HG03520 (cell line): Measurements from ENCODE around the gene KRTAP5-3.
"Not testable (repeated sequence)": the region's sequence is repeated elsewhere in the genome, so short reads cannot be mapped to it uniquely, and the experiment has no call there.

Experiments
- ATAC-seq: cut with Tn5 transposase; IDR thresholded peaks from one replicate; pipeline ENCODE4 v1.9.1; 2021; ENCODE audit warnings: mild to moderate bottlenecking, moderate library complexity; ENCODE audit not compliant: unreplicated experiment

The KRTAP5-3 gene

DNA sequence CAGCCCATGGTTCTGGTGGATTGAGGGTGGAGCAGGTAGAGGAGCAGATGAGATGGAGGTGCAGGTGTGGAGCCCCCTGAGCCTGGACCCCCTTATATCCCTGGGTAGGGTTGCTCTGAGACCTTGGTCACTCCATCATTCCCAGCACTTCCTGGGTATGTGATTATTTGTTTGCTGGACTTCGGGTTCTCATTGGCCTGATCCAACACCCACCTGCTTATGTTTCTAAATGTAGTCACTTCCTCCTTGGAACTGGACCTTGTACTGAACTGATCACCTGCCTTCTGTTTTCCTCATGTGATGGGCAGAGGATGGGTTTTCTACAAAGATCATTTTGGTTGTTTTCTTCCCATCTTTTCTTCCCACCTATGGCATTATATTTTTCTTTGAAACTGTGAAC lies 13.8 kb upstream of the KRTAP5-3 start, which contains the start of gene KRTAP5-4:
Gene KRTAP5-4, minus strand, starts transcription at position 53 of the 400 bp plus-strand sequence. Its CDS starts 45 bp downstream, at position 8.
- no peak for ATAC-seq

DNA sequence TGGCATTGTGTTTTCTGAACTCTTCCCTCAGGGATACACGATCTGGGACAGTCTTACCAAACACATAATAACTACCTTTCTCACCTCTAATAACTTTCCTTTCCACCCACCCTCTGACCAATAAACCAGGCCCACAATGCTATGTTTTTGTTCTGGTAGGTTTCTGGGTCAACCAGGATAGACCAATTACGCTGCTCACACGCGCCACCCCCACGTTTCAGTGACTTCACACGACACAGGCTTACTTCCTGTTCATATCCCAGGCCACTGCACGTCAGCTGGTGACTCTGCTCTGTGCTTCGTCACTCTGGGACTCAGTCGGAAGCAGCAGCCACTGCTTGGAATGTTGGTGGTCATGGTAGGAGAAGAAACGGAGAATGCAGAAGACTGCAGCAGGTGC lies 11.2 kb upstream of the KRTAP5-3 start:
- no peak for ATAC-seq

DNA sequence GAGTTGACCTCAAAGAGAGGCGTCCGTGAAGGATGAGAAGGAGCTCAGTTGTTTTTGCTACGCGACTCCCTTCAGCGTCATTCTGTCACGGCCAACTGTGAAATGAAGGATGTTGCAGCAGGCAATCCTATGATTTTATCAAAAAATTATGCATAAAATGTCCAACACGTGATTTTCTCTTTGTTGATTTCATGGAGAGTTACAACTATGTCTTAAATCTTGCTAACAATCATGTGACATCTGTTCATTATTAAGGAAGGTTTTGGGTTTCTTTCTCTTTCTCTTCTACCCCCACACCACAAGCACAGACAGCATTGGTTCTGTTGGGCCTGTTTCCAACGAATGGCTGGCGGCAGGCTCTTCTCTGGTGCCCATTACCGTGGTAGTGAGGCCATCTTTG lies 10.0 kb upstream of the KRTAP5-3 start:
- ATAC-seq = no peak

DNA sequence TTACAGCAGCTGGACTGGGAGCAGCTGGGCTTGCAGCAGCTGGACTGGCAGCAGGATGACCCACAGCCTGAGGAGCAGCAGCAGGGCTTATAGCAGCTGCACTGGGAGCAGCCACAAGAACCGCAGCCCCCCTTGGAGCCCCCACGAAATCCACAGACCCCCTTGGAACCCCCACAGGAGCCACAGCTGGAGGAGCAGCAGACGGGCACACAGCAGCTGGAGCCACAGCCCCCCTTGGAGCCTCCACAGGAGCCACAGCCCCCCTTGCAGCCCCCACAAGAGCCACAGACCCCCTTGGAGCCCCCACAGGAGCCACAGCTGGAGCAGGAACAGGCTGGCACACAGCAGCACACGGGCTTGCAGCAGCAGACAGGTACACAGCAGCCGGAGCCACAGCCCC lies 362 bp downstream of the KRTAP5-3 start:
- not testable (repeated sequence) for ATAC-seq

DNA sequence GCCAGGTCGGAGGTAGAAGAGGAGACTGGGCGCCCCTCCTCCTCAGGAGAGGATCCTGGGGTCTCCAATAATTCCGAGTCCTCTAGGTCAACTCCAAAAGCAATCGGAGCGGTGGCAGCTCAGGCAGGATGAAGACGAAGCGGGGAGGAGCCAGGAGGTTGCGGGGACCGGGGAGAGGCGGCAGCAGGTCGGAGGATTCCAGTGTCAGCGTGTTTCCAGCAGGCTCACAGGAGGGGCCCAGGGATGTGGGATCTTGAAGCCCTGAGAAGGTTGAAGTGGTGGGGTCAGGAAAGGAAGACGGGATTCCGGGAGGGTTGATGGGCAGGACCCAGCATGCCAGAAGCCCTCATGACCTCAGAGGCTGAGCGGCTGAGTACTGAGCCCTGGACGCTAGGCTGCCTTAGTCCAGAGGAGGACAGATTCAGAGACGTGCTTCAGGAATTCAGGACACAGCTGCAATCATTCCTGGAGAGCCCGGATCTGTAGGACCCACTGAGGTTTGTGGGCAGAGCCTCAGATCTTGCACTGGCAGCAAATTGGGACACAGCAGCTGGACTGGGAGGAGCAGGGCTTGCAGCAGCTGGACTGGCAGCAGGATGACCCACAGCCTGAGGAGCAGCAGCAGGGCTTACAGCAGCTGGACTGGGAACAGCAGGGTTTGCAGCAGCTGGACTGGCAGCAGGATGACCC lies 962 bp downstream of the KRTAP5-3 start:
- ATAC-seq = not testable (repeated sequence)

DNA sequence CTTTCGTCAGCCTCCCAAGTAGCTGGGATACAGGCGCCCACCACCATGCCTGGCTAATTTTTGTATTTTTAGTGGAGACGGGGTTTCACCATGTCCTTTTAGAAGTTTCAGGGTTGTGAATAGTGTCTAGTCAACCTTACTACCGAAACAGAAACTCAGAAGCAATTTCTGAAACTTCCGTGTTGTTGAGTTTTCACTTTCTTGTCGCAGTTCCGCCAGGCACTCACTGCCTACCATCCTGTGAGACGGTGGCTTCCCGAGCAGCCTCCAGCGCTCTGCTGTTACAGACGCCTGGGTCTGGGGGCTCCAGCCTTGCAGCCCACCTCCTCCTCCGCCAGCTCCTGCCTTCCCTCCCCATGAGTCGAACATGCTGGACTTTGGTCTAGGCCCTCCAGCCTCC lies 2.3 kb downstream of the KRTAP5-3 start:
- ATAC-seq = peak; percentile 76

DNA sequence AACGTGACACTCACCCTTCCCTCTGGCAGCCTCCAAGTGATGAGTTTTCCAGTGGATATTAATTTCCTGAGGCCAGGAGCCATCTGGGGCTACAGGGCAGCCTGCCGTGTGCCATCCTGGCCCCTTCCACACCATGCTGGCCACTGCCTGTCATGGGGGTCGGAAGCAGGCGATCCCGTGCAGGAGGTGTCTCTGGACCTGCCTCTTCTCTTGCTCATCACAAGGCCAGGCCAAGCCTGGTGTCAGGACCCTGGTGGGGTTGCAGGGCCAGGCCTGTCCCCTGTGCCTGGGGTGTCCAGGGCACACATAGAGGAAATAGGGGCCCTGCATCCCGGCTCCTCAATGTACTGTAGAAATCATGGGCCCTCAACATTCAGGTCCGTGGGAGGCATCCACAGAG lies 3.6 kb downstream of the KRTAP5-3 start:
- ATAC-seq = no peak

DNA sequence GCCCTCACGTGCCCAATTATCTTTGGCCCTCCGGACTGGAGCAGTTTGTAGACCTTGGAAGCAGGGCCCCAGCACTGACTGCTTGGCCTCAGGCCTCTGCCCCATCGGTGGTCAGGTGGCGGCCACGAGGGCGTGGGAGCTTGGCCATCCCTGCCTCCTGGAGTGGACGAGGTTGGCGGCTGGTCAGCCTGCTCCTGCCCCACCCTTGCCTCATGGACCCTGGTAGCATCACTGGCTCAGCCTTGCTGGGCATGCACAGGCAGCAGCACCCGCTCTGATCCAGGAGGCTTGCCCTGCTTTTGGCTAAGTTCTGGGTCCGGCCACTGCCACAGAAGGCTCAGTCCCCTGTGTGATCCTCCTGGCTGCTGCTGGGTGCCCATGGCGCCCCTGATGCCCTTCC lies 4.1 kb downstream of the KRTAP5-3 start:
- no peak for ATAC-seq

DNA sequence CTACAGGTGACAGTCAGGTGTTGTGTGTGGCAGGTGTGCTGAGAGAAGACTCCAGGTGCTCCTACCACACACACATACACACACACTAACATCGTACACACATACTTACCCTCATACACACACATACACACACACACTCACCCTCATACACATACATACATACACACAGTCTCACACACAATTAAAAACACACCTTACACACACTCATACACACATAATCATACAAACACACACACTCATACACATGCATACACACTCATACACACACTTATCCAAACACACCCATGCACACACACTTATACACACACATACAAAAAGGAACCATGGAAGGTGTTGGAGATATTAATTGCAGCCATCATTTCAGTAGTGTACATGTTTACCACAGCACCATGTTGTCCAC lies 4.6 kb downstream of the KRTAP5-3 start:
- no peak for ATAC-seq

DNA sequence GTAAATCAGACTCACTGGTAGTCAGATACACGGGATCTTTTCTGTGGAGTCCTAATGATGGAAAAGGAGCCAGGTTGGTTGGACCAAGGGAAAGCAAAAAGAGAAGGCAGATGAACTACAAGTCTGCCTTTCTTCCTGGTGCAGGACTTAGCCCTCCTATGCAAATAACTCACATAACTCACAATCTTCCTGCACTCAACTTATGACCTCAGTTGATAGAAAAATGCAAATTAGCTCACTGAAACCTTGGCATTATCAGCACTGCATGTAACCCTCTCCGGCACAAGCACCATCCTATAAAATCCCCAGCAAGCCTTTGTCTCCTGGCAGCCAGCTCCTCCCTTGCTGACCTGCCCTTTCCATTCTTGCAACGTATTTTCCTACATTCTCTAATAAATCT lies 6.6 kb downstream of the KRTAP5-3 start:
- not testable (repeated sequence) for ATAC-seq

DNA sequence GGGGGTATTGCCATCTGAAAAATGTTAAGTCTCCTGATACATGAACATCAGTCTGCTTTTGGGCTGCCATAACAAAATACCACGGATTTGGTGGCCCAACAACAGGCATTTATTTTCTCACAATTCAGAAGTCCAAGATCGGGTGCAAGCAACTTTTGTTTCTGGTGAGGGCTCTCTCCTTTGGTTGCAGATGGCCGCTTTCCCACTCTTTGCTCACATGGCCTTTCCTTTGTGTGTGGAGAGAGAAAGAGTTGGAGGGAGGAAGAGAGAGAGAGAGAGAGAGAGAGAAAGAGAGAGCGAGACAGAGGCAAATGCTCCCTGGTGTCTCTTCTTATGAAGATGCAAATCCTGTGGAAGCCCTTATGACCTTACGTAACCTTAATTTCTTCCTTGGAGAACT lies 7.6 kb downstream of the KRTAP5-3 start:
- ATAC-seq = no peak

DNA sequence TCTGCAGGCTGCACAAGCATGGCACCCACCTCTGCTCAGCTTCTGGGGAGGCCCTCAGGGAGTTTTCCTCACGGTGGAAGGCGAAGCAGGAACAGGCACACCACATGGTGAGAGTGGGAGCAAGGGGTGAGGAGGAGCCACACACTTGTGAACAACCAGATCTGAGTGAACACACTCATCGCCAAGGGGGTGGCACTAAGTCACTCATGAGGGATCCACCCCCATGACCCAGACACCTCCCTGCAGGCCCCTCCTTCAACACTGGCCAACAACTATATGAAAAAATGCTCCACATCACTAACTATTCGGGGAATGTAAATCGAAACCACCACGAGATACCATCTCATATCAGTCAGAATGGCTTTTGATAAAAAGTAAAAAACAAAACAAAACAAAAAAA lies 9.4 kb downstream of the KRTAP5-3 start:
- ATAC-seq = no peak

DNA sequence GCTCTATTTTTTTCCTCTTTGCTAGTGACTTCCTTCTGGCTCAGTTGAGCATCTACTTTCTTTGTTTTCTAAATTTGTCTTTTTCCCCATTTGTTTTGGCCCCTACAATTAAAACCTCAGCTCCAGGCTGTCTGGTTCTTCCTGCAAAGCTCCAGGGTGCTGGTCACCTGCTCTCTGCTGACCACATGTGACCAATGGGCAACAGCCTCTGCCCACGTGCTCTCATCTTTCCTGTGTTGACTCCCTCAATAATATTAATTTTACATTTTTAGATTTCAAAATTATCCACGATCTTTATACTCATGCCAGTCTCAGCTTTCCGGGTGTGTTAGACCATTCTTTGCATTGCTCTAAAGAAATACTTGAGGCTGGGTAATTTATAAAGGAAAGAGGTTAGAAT lies 9.9 kb downstream of the KRTAP5-3 start:
- ATAC-seq = not testable (repeated sequence)

DNA sequence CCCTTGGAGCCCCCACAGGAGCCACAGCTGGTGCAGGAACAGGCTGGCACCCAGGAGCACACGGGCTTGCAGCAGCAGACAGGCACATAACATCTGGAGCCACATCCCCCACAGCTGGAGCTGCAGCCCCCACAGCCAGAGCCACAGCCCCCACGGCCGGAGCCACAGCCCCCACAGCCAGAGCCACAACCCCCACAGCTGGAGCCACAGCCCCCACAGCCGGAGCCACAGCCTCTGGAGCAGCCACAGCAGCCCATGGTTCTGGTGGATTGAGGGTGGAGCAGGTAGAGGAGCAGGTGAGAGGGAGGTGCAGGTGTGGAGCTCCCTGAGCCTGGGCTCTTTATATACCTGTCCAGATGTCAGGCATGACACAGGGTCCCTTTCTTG lies 10.3 kb downstream of the KRTAP5-3 start, which contains the start of gene KRTAP5-2:
Gene KRTAP5-2, minus strand, starts transcription at position 301 of the 387 bp plus-strand sequence. Its CDS starts 44 bp downstream, at position 257.
- ATAC-seq = no peak

DNA sequence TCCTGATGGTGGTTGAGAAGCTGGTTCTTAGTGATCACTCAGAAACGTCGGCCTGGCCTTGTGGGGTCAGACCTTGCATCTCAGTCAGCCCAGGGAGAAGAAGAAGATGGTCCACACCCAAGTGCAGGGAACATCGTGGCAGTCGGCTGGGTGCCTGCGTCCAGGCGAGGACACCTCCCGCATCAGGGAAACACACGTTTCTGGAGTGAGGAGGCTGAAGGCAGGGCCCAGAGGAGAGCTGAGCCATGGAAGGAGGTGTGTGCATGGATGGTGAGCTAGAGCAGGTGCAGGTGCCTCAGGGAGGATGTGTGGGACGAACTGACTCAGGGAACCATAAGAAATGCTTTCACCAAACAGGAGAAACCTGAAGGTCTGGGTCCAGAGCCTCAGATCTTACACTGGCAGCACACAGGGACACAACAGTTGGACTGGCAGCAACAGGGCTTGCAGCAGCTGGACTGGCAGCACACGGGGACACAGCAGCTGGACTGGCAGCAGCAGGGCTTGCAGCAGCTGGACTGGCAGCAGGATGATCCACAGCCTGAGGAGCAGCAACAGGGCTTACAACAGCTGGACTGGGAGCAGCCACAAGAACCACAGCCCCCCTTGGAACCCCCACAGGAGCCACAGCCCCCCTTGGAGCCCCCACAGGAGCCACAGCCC lies 10.8 kb downstream of the KRTAP5-3 start:
- no peak for ATAC-seq

DNA sequence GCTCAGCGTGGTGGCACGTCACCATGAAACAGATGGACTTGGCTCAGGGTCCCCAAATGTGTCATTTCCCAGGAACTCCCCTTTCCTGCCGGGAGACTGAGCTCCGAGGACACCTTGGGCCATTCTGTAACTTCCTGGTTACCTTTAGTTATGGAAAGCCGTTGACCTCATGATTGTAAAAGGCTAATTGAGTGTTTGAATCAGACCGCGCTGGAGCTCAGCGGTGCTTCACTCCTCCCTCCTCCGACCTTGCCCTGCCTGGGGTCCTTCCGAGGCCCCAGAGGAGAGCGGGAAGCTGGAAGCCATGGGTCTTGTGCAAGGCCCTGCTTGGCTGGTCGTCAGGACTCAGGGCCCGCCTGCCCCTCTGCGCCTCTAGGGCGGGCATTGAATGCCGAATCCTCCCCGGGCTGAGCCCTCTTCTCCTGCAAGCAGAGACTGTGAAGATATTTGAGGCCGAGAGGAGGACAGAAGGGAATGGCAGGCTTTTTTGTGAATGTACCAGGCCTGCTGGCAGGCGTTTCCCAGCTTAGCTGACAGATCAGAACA lies 11.6 kb downstream of the KRTAP5-3 start:
- ATAC-seq = not testable (repeated sequence)

DNA sequence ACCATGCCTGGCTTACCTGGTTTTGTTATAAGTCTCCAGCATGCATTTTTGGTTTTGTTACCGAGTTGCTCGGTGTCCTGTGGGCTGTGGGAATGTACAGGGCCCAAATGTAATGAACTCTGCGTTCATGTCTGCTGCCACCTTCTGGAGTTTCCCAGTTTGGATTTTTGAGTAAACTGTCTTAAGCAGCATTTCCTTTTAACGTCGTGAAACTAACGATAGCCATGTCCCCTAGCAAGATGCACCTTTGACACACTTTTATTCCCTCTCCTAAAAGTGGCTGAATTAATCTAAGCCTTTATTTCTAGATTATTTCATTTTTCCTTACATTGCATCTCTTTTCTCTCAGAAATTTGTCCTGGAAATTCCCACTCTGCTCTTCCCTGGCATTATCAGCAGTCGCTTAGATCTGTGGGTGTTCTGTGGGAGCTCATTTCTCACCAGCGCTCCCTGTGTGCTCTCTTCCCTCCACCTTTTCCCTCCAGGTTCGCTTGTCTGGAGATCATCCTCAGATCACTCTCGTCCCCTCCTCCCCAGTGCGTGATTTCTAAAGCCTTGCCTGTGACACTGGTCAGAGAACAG lies 12.2 kb downstream of the KRTAP5-3 start:
- not testable (repeated sequence) for ATAC-seq

DNA sequence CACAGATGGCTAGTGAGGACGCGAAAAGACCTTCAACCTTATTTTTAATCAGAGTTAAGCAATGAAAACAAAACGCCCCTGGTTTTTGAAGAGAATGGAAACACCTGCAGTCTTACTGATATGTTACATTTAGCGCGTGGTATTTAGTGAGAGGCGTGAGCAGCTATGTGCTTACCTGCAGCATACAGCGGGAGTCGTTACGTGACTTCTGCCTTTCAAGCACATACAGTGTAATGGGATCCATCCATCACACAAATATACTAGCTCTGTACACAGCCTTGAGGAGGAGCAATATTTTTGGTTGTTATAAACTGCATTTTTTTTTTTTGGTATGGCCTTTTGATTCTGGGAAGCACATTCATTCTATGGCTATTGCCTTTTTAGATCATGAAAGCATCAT lies 15.6 kb downstream of the KRTAP5-3 start:
- ATAC-seq = no peak

DNA sequence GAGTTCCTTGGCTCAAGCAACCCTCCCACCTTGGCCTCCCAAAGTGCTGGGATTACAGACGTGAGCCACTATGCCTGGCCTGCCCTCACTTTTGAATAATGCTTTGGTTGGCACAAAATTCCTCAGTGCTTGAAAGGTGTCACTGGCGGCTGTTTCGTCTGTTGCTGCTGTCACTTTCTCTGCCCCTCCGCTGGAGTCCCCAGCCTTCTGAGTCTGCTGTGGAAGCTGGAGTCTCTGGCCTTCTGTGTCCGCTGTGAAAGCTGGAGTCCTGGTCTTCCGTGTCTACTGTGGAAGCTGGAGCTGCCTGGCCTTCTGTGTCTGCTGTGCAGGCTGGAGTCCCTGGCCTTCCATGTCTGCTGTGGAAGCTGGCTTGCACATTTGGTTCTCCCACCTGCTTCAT lies 18.3 kb downstream of the KRTAP5-3 start:
- ATAC-seq = no peak

DNA sequence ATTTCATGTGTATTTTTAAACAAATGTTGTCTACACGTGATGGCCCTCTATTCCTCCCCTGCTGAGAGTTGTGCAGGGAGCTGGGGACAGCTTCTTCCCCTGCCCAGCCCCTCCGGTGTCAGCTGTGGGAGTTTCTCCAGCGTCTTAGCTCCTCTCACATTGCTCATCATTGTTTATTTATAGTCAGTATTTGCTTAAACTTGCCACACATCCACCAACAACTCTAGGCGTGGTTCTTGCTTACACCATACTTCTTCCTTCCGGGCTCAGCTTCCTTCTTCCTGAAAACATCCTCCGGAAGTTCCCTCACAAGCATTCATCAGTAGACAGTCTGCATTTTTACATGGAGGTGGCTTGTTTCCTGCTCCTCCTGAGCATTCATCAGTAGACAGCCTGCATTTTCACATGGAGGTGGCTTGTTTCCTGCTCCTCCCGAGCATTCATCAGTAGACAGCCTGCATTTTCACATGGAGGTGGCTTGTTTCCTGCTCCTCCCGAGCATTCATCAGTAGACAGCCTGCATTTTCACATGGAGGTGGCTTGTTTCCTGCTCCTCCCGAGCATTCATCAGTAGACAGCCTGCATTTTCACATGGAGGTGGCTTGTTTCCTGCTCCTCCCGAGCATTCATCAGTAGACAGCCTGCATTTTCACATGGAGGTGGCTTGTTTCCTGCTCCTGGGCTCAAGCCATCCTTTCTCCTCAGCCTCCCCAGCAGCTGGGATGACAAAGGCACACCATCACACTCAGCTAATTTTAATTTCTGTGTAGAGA lies 18.9 kb downstream of the KRTAP5-3 start:
- not testable (repeated sequence) for ATAC-seq

DNA sequence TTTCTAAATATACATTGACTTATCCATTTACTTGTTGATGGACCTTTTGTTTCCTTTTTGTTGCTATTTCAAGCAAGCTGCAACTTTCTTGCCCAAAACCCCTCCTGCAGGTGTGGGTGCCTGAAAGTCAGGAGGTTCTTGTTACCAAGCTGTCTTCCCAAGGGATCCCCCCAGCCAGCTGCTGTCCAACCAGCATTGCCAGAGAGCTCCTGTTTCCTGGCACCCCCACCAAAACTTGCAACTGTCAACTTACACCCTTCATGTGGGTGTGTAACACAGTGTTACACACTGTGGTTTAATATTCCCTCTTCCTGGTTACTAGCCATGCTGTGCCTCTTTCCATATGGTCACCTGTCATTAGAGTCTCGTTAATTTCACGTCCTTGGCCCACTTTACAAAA lies 21.6 kb downstream of the KRTAP5-3 start:
- no peak for ATAC-seq
